Karpas-422 (cell line): ENCODE results near the gene BDP1. TPM values are rescaled to one million over a fixed set of nuclear protein-coding genes. Genes with fewer than 3 reads are reported as not detected.
"Not testable (repeated sequence)": the region's sequence is repeated elsewhere in the genome, so short reads cannot be mapped to it uniquely, and the experiment has no call there.

Experiments
- DNase-seq: peaks from one replicate; pipeline ENCODE4 v3.0.0-alpha.2; 2015
- H2AFZ ChIP-seq: fragments of 200-600 bp; sonication (generic); 2 replicates; pipeline ENCODE4 v1.6.1; 2014; ENCODE audit warnings: antibody characterized with exemption, low read length, mixed read lengths
- H3K27ac ChIP-seq: fragments of 200-600 bp; sonication (generic); 2 replicates; pipeline ENCODE4 v1.5.1; 2014; ENCODE audit warnings: mild to moderate bottlenecking, low read length, moderate library complexity
- H3K27me3 ChIP-seq: fragments of 200-600 bp; sonication (generic); 2 replicates; pipeline ENCODE4 v1.6.1; 2014; ENCODE audit warnings: low read length, mixed read lengths
- H3K36me3 ChIP-seq: fragments of 200-600 bp; sonication (generic); 2 replicates; pipeline ENCODE4 v1.6.1; 2014; ENCODE audit warnings: low read length, mixed read lengths; ENCODE audit not compliant: insufficient read depth
- H3K4me1 ChIP-seq: fragments of 200-600 bp; sonication (generic); 2 replicates; pipeline ENCODE4 v1.6.1; 2014; ENCODE audit warnings: mild to moderate bottlenecking, low read length, mixed read lengths
- H3K4me2 ChIP-seq: fragments of 200-600 bp; sonication (generic); 2 replicates; pipeline ENCODE4 v1.6.1; 2014; ENCODE audit warnings: low read length, low read depth, mild to moderate bottlenecking; ENCODE audit not compliant: poor library complexity, severe bottlenecking
- H3K4me3 ChIP-seq: fragments of 200-600 bp; sonication (generic); 2 replicates; pipeline ENCODE4 v1.5.1; 2014; ENCODE audit warnings: mild to moderate bottlenecking, antibody characterized with exemption, low read length, mixed read lengths
- H3K79me2 ChIP-seq: fragments of 200-600 bp; sonication (generic); 2 replicates; pipeline ENCODE4 v1.6.1; 2014; ENCODE audit warnings: mild to moderate bottlenecking, low read length, mixed read lengths
- H3K9ac ChIP-seq: fragments of 200-600 bp; sonication (generic); 2 replicates; pipeline ENCODE4 v1.6.0; 2014; ENCODE audit warnings: low read length
- H3K9me2 ChIP-seq: fragments of 200-600 bp; sonication (generic), shearing (Covaris generic); replicated peaks from 2 replicates; pipeline ENCODE4 v1.6.0; 2014; ENCODE audit warnings: mild to moderate bottlenecking, low read length, moderate library complexity; ENCODE audit not compliant: insufficient read depth
- H3K9me3 ChIP-seq: fragments of 300-700, 200-600 bp; sonication (generic); 2 replicates; pipeline ENCODE4 v1.6.1; 2014; ENCODE audit warnings: low read length, mixed read lengths
- H4K20me1 ChIP-seq: fragments of 200-600 bp; sonication (generic); 2 replicates; pipeline ENCODE4 v1.6.1; 2014; ENCODE audit warnings: mild to moderate bottlenecking, antibody characterized with exemption, low read length, low read depth; ENCODE audit not compliant: insufficient read depth
- total RNA-seq: library from RNA; depleted of rRNA; stranded (reverse); fragments of >200 nt; shearing (Covaris generic); gene quantifications from 2 replicates; pipeline ENCODE4 v1.2.3, GENCODE V29; 2014; ENCODE audit warnings: low replicate concordance

The BDP1 gene
- total RNA-seq, 1 experiment from 2014 or later: 42.5 TPM

DNA sequence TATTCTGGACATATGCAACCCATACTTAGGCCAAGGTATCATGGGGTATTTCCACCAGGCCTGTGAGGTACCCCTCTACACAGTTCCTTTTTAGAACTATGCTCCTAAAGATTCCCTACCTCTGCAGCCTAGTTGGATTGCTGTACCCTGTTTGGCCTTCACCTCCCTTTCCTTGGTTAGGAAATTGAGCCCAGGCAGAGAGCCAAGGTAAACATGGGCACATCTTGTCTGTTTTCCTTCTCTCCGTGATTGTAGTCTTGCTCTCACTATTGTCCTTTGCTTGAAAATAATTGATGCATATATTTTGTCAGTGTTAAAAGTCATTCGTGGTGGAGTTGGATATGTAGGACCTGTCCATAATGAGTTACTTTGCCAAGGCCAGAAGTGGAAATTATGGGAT lies 26.7 kb downstream of the BDP1 start:
- no peak for DNase-seq
- H4K20me1 ChIP-seq: no peaks in the 10 kb centered on the region
- H3K79me2 ChIP-seq: peaks cover 33% of the 10 kb centered on the region
- H3K4me3 ChIP-seq: no peak overlapping the region
- H3K9me3 ChIP-seq: no peaks in the 10 kb centered on the region
- no peaks in the 10 kb centered on the region for H3K27me3 ChIP-seq
- H3K4me2 ChIP-seq: no peak overlapping the region
- peaks cover 47% of the 10 kb centered on the region for H3K36me3 ChIP-seq
- no peaks in the 10 kb centered on the region for H3K4me1 ChIP-seq
- no peak overlapping the region for H3K9ac ChIP-seq
- H3K9me2 ChIP-seq: no peaks in the 10 kb centered on the region
- no peak overlapping the region for H2AFZ ChIP-seq
- no peak overlapping the region for H3K27ac ChIP-seq

DNA sequence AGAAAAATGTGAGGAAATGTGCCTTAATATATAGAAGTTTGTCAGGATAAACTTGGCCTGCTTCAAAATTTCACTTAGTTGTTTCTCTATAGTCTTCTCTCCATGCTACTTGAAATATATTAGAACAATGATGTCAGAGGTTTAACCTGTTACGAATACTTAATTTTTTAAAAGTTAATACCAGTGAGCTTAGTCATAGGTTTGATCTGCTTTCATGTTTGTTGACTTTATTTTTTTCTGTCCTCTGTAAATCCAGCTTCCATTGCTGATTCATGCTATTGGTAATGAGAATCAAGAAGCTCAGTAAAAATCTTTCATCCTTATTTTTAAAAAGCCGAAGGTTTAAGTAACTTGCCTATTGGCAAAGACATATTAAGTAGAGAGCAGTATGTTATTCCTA lies 27.9 kb downstream of the BDP1 start:
- H3K4me3 ChIP-seq: no peak overlapping the region
- no peaks in the 10 kb centered on the region for H3K9me3 ChIP-seq
- no peak for DNase-seq
- H3K36me3 ChIP-seq: peaks cover 51% of the 10 kb centered on the region
- no peaks in the 10 kb centered on the region for H4K20me1 ChIP-seq
- H3K4me1 ChIP-seq: no peaks in the 10 kb centered on the region
- no peak overlapping the region for H2AFZ ChIP-seq
- H3K27me3 ChIP-seq: no peaks in the 10 kb centered on the region
- H3K9me2 ChIP-seq: no peaks in the 10 kb centered on the region
- peaks cover 26% of the 10 kb centered on the region for H3K79me2 ChIP-seq
- no peak overlapping the region for H3K9ac ChIP-seq
- no peak overlapping the region for H3K4me2 ChIP-seq
- H3K27ac ChIP-seq: no peak overlapping the region

DNA sequence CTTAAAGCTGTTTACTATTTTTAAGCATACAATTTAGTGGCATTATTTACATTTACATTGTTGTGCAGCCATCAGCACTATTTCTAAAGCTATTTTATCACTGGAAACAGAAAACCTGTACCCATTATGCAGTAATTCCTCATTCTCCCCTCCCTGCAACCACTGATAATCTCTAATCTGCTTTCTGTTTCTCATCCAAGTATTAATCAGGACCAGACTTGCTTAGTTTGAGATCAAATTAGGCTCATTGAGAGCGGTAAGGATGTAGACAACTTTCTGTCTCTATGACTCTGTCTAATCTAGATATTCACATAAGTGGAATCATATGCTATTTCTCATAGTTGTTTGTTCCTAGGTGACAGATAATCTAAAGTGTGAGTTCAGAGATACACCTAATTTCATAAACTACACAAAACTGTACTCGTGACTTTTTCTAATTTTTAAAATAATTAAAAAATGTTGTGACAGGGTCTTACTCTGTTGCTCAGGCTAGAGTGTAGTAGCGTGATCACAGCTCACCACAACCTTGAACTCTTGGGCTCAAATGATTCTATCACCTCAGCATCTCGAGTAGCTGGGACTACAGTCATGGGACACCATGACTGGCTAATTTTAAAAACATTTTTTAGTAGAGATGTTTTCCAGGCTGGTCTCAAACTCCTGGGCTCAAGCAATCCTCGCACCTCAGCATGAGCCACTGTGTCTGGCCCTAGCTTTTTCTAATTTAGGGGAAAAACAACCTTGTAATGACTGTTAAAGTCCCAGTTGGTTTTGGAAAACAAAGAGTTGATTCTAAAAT lies 37.6 kb downstream of the BDP1 start:
- H3K36me3 ChIP-seq: peaks cover 62% of the 10 kb centered on the region

DNA sequence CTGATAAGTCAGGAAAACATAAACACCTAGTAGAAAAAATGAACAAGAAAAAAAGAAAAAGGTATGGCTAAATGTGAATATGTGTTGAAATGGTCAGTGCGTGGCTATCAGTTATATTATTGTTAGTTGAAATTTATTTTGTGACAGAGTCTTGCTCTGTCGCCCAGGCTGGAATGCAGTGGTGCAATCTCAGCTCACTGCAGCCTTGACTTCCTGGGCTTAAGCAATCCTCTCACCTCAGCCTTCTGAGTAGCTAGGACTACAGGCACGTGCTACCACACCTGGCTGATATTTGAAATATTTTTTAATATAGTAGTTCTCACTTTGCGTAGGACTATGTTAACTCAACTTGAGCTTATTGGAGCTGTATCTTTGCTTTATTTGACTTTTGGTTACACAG lies 38.8 kb downstream of the BDP1 start:
- peaks cover 57% of the 10 kb centered on the region for H3K36me3 ChIP-seq
- not testable (repeated sequence) for H3K9me2 ChIP-seq, H3K9ac ChIP-seq, H2AFZ ChIP-seq, H3K27ac ChIP-seq, H3K4me3 ChIP-seq, H3K9me3 ChIP-seq, H3K4me1 ChIP-seq, H3K27me3 ChIP-seq, DNase-seq, H4K20me1 ChIP-seq, H3K4me2 ChIP-seq
- H3K79me2 ChIP-seq: peaks cover 39% of the 10 kb centered on the region

More for the DNA sequence above, 37.6 kb downstream of the BDP1 start:
- no peak for DNase-seq
- H3K79me2 ChIP-seq: peaks cover 39% of the 10 kb centered on the region
- H3K9me2 ChIP-seq: no peaks in the 10 kb centered on the region
- no peak overlapping the region for H3K27ac ChIP-seq
- H3K4me3 ChIP-seq: no peak overlapping the region
- H3K9ac ChIP-seq: no peak overlapping the region
- no peak overlapping the region for H2AFZ ChIP-seq
- no peaks in the 10 kb centered on the region for H4K20me1 ChIP-seq
- no peak overlapping the region for H3K4me2 ChIP-seq
- no peaks in the 10 kb centered on the region for H3K27me3 ChIP-seq
- no peaks in the 10 kb centered on the region for H3K4me1 ChIP-seq
- no peaks in the 10 kb centered on the region for H3K9me3 ChIP-seq

DNA sequence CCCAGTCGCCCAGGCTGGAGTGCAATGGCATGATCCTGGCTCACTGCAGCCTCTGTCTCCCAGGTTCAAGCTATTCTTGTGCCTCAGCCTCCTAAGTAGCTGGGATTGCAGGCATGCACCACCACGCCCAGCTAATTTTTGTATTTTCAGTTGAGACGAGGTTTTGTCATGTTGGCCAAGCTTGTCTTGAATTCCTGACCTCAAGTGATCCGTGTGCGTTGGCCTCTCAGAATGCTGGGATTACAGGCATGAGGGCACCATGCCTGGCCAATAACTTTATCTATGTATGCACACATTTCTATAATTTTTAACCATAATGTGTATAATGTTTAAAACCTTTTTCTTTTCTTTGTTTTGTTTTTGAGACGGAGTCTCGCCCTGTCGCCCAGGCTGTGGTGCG lies 43.3 kb downstream of the BDP1 start:
- H3K27ac ChIP-seq, H3K4me1 ChIP-seq, H3K9me2 ChIP-seq, H3K4me3 ChIP-seq, H3K27me3 ChIP-seq, H3K9ac ChIP-seq, H3K79me2 ChIP-seq, H3K9me3 ChIP-seq, H2AFZ ChIP-seq, H3K4me2 ChIP-seq, H4K20me1 ChIP-seq, DNase-seq: not testable (repeated sequence)
- peaks cover 52% of the 10 kb centered on the region for H3K36me3 ChIP-seq

DNA sequence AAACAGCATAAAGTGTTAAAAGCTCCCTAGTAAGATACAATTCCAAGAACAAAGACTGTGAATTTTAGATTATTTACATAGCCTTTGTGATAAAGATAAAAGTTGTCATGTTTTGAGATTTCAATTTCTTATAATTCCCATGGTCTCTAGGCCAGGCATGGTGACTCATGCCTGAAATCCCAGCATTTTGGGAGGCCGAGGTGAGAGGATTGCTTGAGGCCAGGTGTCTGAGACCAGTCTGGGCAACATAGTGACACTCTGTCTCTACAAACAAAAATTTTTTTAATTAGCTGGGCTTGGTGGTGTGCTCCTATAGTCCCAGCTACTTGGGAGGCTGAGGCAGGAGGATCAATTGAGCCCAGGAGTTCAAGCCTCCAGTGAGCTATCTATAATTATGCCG lies 48.1 kb downstream of the BDP1 start:
- Histone ChIP-seq H3K79me2 (peaks cover 12% of the 10 kb centered on the region), H3K4me1 (no peaks in the 10 kb centered on the region), H3K36me3 (peaks cover 68% of the 10 kb centered on the region), H3K9me3 (no peaks in the 10 kb centered on the region), H3K4me2 (no peak overlapping the region), H3K27ac (no peak overlapping the region), H3K9ac (no peak overlapping the region), H3K9me2 (no peaks in the 10 kb centered on the region), H2AFZ (no peak overlapping the region), H3K27me3 (no peaks in the 10 kb centered on the region), H3K4me3 (no peak overlapping the region), H4K20me1 (no peaks in the 10 kb centered on the region)
- DNase-seq: no peak

DNA sequence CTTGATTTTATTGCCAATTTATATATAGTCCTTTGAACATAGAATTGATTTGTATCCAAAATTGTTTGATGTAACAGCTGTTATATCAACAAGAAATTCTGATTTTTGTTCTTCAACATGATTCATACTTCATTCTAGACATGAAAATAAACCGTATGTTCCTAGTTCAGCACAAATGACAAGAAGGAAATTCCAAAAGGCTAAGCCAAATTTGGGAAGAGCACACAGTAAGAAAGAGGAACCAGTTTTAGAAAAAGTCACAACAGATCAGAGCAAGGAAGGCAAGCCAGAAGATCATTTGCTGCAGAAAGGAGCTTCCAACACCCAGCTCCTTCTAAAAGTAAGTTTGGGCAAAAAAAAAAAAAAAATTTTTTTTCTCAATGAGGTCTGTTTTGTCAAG lies 66.7 kb downstream of the BDP1 start:
- no peak overlapping the region for H2AFZ ChIP-seq
- H3K27me3 ChIP-seq: no peaks in the 10 kb centered on the region
- no peak overlapping the region for H3K27ac ChIP-seq
- H3K9me3 ChIP-seq: no peaks in the 10 kb centered on the region
- H4K20me1 ChIP-seq: no peaks in the 10 kb centered on the region
- no peaks in the 10 kb centered on the region for H3K9me2 ChIP-seq
- peaks cover 54% of the 10 kb centered on the region for H3K36me3 ChIP-seq
- H3K9ac ChIP-seq: no peak overlapping the region
- H3K4me2 ChIP-seq: no peak overlapping the region
- peaks cover 4% of the 10 kb centered on the region; the same call in 1 of the 2 replicates for H3K79me2 ChIP-seq
- no peak for DNase-seq
- no peaks in the 10 kb centered on the region for H3K4me1 ChIP-seq
- no peak overlapping the region for H3K4me3 ChIP-seq

DNA sequence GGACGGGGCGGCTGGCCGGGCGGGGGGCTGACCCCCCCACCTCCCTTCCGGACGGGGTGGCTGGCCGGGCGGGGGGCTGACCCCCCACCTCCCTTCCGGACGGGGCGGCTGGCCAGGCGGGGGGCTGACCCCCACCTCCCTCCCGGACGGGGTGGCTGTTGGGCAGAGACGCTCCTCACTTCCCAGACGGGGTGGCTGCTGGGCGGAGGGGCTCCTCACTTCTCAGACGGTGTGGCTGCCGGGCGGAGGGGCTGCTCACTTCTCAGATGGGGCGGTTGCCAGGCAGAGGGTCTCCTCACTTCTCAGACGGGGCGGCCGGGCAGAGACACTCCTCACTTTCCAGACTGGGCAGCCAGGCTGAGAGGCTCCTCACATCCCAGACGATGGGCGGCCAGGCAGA lies 70.2 kb downstream of the BDP1 start:
- not testable (repeated sequence) for H3K4me3 ChIP-seq, H4K20me1 ChIP-seq, H3K27me3 ChIP-seq, H3K79me2 ChIP-seq, H3K9me2 ChIP-seq, H3K4me1 ChIP-seq, DNase-seq, H3K27ac ChIP-seq, H2AFZ ChIP-seq, H3K9ac ChIP-seq, H3K4me2 ChIP-seq, H3K9me3 ChIP-seq
- peaks cover 27% of the 10 kb centered on the region for H3K36me3 ChIP-seq
